H9 (cell line): ENCODE results near the gene TRAF3. TPM values are rescaled to one million over a fixed set of nuclear protein-coding genes. Genes with fewer than 3 reads are reported as not detected.

Source experiments
- DNase-seq: peaks from one replicate; pipeline ENCODE4 v3.0.0-alpha.2; 2017
- H2AFZ ChIP-seq: one replicate; pipeline ENCODE4 v1.6.1; 2013; ENCODE audit warnings: mild to moderate bottlenecking, low read length, control low read depth, moderate library complexity
- H2AK5ac ChIP-seq: 2 replicates; pipeline ENCODE4 v1.6.1; 2013; ENCODE audit warnings: low read length, control low read depth, mixed read lengths; ENCODE audit not compliant: insufficient read length
- H2BK120ac ChIP-seq: one replicate; pipeline ENCODE4 v1.6.1; 2013; ENCODE audit warnings: low read depth, mild to moderate bottlenecking, low read length, control low read depth, inconsistent platforms; ENCODE audit not compliant: poor library complexity, severe bottlenecking
- H2BK12ac ChIP-seq: 2 replicates; pipeline ENCODE4 v1.6.1; 2013; ENCODE audit warnings: low read length, control low read depth, mixed read lengths, low read depth; ENCODE audit not compliant: insufficient read length
- H2BK15ac ChIP-seq: 2 replicates; pipeline ENCODE4 v1.6.1; 2013; ENCODE audit warnings: low read depth, low read length, control low read depth
- H2BK20ac ChIP-seq: one replicate; pipeline ENCODE4 v1.6.1; 2013; ENCODE audit warnings: low read depth, mild to moderate bottlenecking, low read length, control low read depth, inconsistent platforms; ENCODE audit not compliant: poor library complexity, severe bottlenecking
- H2BK5ac ChIP-seq: 2 replicates; pipeline ENCODE4 v1.6.1; 2013; ENCODE audit warnings: low read length, control low read depth, mixed read lengths; ENCODE audit not compliant: insufficient read length
- H3K14ac ChIP-seq: 2 replicates; pipeline ENCODE4 v1.6.1; 2013; ENCODE audit warnings: low read length, control low read depth; ENCODE audit not compliant: insufficient read depth
- H3K18ac ChIP-seq: 2 replicates; pipeline ENCODE4 v1.6.1; 2013; ENCODE audit warnings: low read depth, mild to moderate bottlenecking, mixed read lengths, low read length, control low read depth; ENCODE audit not compliant: insufficient read length
- H3K23ac ChIP-seq: 2 replicates; pipeline ENCODE4 v1.6.1; 2013; ENCODE audit warnings: low read length, control low read depth, mixed read lengths, low read depth; ENCODE audit not compliant: insufficient read length
- H3K23me2 ChIP-seq: 2 replicates; pipeline ENCODE4 v1.6.1; 2013; ENCODE audit warnings: low read depth, mild to moderate bottlenecking, mixed read lengths, low read length, control low read depth; ENCODE audit not compliant: insufficient read length, poor library complexity, severe bottlenecking
- H3K27ac ChIP-seq: 2 replicates; pipeline ENCODE4 v1.5.1; 2013; ENCODE audit warnings: low read length, control low read depth, mixed read lengths, low read depth; ENCODE audit not compliant: insufficient read length
- H3K27me3 ChIP-seq: 2 replicates; pipeline ENCODE4 v1.6.1; 2013; ENCODE audit warnings: low read length, control low read depth, inconsistent platforms; ENCODE audit not compliant: insufficient read depth
- H3K4ac ChIP-seq: 2 replicates; pipeline ENCODE4 v1.6.1; 2013; ENCODE audit warnings: low read depth, mild to moderate bottlenecking, control low read depth, inconsistent platforms, low read length, moderate library complexity
- H3K4me1 ChIP-seq: 2 replicates; pipeline ENCODE4 v1.6.1; 2013; ENCODE audit warnings: low read length, control low read depth, inconsistent platforms; ENCODE audit not compliant: insufficient read depth
- H3K4me2 ChIP-seq: 2 replicates; pipeline ENCODE4 v1.6.1; 2013; ENCODE audit warnings: low read length, control low read depth, mixed read lengths; ENCODE audit not compliant: insufficient read length, insufficient read depth
- H3K56ac ChIP-seq: 2 replicates; pipeline ENCODE4 v1.6.1; 2013; ENCODE audit warnings: low read depth, mild to moderate bottlenecking, mixed read lengths, low read length, control low read depth; ENCODE audit not compliant: insufficient read length
- H3K79me1 ChIP-seq: 2 replicates; pipeline ENCODE4 v1.6.1; 2013; ENCODE audit warnings: low read depth, mild to moderate bottlenecking, moderate library complexity, low read length, control low read depth, inconsistent platforms; ENCODE audit not compliant: insufficient read depth, poor library complexity, severe bottlenecking
- H3K79me2 ChIP-seq: 2 replicates; pipeline ENCODE4 v1.6.1; 2013; ENCODE audit warnings: low read length, control low read depth, inconsistent platforms; ENCODE audit not compliant: insufficient read depth
- H3K9ac ChIP-seq: 2 replicates; pipeline ENCODE4 v1.6.1; 2013; ENCODE audit warnings: low read length, control low read depth, mixed read lengths; ENCODE audit not compliant: insufficient read length; ENCODE audit errors: extremely low read depth
- H3K9me3 ChIP-seq: one replicate; pipeline ENCODE4 v1.6.1; 2013; ENCODE audit warnings: low read depth, low read length, inconsistent platforms; ENCODE audit not compliant: control insufficient read depth
- H3T11ph ChIP-seq: one replicate; pipeline ENCODE4 v1.6.1; 2013; ENCODE audit warnings: mild to moderate bottlenecking, low read length, control low read depth, inconsistent platforms
- H4K20me1 ChIP-seq: one replicate; pipeline ENCODE4 v1.6.1; 2013; ENCODE audit not compliant: control insufficient read depth, insufficient read length, insufficient read depth
- H4K5ac ChIP-seq: 2 replicates; pipeline ENCODE4 v1.6.1; 2013; ENCODE audit warnings: low read depth, mild to moderate bottlenecking, mixed read lengths, low read length, control low read depth; ENCODE audit not compliant: insufficient read length
- H4K8ac ChIP-seq: replicated peaks from 2 replicates; pipeline ENCODE4 v1.6.1; 2013; ENCODE audit warnings: low read length, control low read depth, mixed read lengths, low read depth; ENCODE audit not compliant: insufficient read length
- H4K91ac ChIP-seq: 2 replicates; pipeline ENCODE4 v1.6.1; 2013; ENCODE audit warnings: low read depth, mild to moderate bottlenecking, moderate library complexity, mixed read lengths, low read length, control low read depth; ENCODE audit not compliant: insufficient read length
- H3K27ac Mint-ChIP-seq, 3 experiments: 2 replicates in 2 of 3; 3 replicates in 1 of 3; pipeline ENCODE4 v1.8.0; 2020 to 2021; ENCODE audit warnings: mixed read lengths in 3 of 3, mild to moderate bottlenecking in 1 of 3, moderate library complexity in 1 of 3
- H3K27me3 Mint-ChIP-seq: 2 replicates; pipeline ENCODE4 v1.8.0; 2021; ENCODE audit warnings: low read depth, mild to moderate bottlenecking, moderate library complexity, mixed read lengths
- H3K36me3 Mint-ChIP-seq, 3 experiments: 2 replicates in 2 of 3; 3 replicates in 1 of 3; pipeline ENCODE4 v1.8.0; 2020 to 2021; ENCODE audit warnings: low read depth in 3 of 3, mixed read lengths in 3 of 3; ENCODE audit not compliant: insufficient read depth in 1 of 3
- H3K4me1 Mint-ChIP-seq, 2 experiments: 2 replicates each; pipeline ENCODE4 v1.8.0; 2020; ENCODE audit warnings: mixed read lengths in 2 of 2
- H3K4me3 Mint-ChIP-seq, 2 experiments: 2 replicates in 1 of 2; 3 replicates in 1 of 2; pipeline ENCODE4 v1.8.0; 2020 to 2021; ENCODE audit warnings: mild to moderate bottlenecking in 2 of 2, mixed read lengths in 2 of 2, moderate library complexity in 1 of 2
- H3K9me3 Mint-ChIP-seq, 2 experiments: 2 replicates in 1 of 2; 3 replicates in 1 of 2; pipeline ENCODE4 v1.8.0; 2020; ENCODE audit warnings: mild to moderate bottlenecking in 2 of 2, mixed read lengths in 2 of 2, moderate library complexity in 1 of 2
- CTCF ChIP-seq: fragments of 200-600 bp; sonication (generic); conservative IDR thresholded peaks from 3 replicates; pipeline ENCODE4 v1.8.0; 2021; ENCODE audit warnings: antibody characterized with exemption, mild to moderate bottlenecking
- WGBS: extraction: QIAGEN DNeasy Blood & Tissue Kit; methylation state at CpG from one replicate; pipeline ENCODE4 v1.1.7; 2013; ENCODE audit warnings: missing lambda C conversion rate, low lambda C conversion rate, mixed read lengths; ENCODE audit not compliant: insufficient read length; ENCODE audit errors: extremely low coverage; 5-methylcytosine and 5-hydroxymethylcytosine counted together
- total RNA-seq: library from RNA; stranded (reverse); gene quantifications from 2 replicates; pipeline ENCODE4 v1.2.1, GENCODE V29; 2021

The TRAF3 gene
- total RNA-seq, 1 experiment from 2014 or later, result 9.6 TPM

GRCh38 chr14:102922490-102923200 lies 145.4 kb downstream of the TRAF3 start, which contains the start of gene AMN:
TSS of gene AMN (plus strand) at chr14:102922663. CDS start at chr14:102922689, 26 bp downstream.
- peak; percentile 53 for DNase-seq
- Histone ChIP-seq H3K56ac (no peak within 1 kb of the TSS), H4K91ac (no peak within 1 kb of the TSS), H3K79me1 (no peaks in the 10 kb centered on the region), H3K4me1 (no peaks in the 10 kb centered on the region), H3K9me3 (no peaks in the 10 kb centered on the region), H2AK5ac (no peak within 1 kb of the TSS), H2BK20ac (no peak within 1 kb of the TSS), H2AFZ (no peak within 1 kb of the TSS), H2BK12ac (no peak within 1 kb of the TSS), H3K9ac (no peak within 1 kb of the TSS), H3K79me2 (no peaks in the 10 kb centered on the region), H3K4ac (no peak within 1 kb of the TSS), H4K20me1 (no peaks in the 10 kb centered on the region), H3K23ac (no peak within 1 kb of the TSS), H3K4me2 (peak within 1 kb of the TSS; percentile 70), H2BK5ac (no peak within 1 kb of the TSS), H3T11ph (no peak within 1 kb of the TSS), H3K18ac (no peak within 1 kb of the TSS), H2BK120ac (no peak within 1 kb of the TSS), H2BK15ac (no peak within 1 kb of the TSS), H3K14ac (no peak within 1 kb of the TSS; the same call in 1 of the 2 replicates), H3K23me2 (peaks cover 3% of the 10 kb centered on the region), H4K5ac (no peak within 1 kb of the TSS), H3K27me3 (peaks cover 23% of the 10 kb centered on the region), H3K27ac (no peak within 1 kb of the TSS), H4K8ac (no peak within 1 kb of the TSS)
- WGBS, result no CpG with 5 or more reads among the region's 56 CpGs
- peaks cover 22% of the 10 kb centered on the region for H3K27me3 Mint-ChIP-seq
- no peak for TF ChIP-seq CTCF
- no peaks in the 10 kb centered on the region for H3K36me3 Mint-ChIP-seq
- no peak within 1 kb of the TSS for H3K27ac Mint-ChIP-seq
- peaks cover 13 to 19% of the 10 kb centered on the region in 2 experiments for H3K4me1 Mint-ChIP-seq
- H3K4me3 Mint-ChIP-seq, result no peak within 1 kb of the TSS
- no peaks in the 10 kb centered on the region; a peak in 1 of 5 replicates for H3K9me3 Mint-ChIP-seq
